HepG2 (cell line): ENCODE measurements around the gene KIF13A. TPM values are rescaled to one million over a fixed set of nuclear protein-coding genes. Genes with fewer than 3 reads are reported as not detected.

Experiments used
- ARNT2 ChIP-seq: sonication (generic); formaldehyde crosslinking; IDR thresholded peaks from 2 replicates; pipeline ENCODE4 v1.8.0; 2022; ENCODE audit warnings: mild to moderate bottlenecking, low read depth, missing genetic modification reagents, moderate library complexity
- CHCHD3 ChIP-seq: sonication (generic); formaldehyde crosslinking; IDR thresholded peaks from 2 replicates; pipeline ENCODE4 v1.8.0; 2022; ENCODE audit warnings: mild to moderate bottlenecking, missing genetic modification reagents, moderate library complexity
- DR1 ChIP-seq: sonication (generic); formaldehyde crosslinking; IDR thresholded peaks from 2 replicates; pipeline ENCODE4 v1.8.0; 2021; ENCODE audit warnings: mild to moderate bottlenecking, missing genetic modification reagents, inconsistent platforms
- HDAC1 ChIP-seq: sonication (generic); formaldehyde crosslinking; IDR thresholded peaks from 2 replicates; pipeline ENCODE4 v1.5.1; 2020; ENCODE audit warnings: mild to moderate bottlenecking, missing genetic modification reagents
- KDM6A ChIP-seq: IDR thresholded peaks from 2 replicates; pipeline ENCODE4 v1.6.1; 2016; ENCODE audit warnings: low read depth
- MED1 ChIP-seq: sonication (generic); formaldehyde crosslinking; IDR thresholded peaks from 2 replicates; pipeline ENCODE4 v1.4.0; 2020; ENCODE audit warnings: missing genetic modification reagents
- MED8 ChIP-seq: sonication (generic); formaldehyde crosslinking; IDR thresholded peaks from 2 replicates; pipeline ENCODE4 v1.8.1; 2023; ENCODE audit warnings: mild to moderate bottlenecking, missing genetic modification reagents; ENCODE audit not compliant: insufficient replicate concordance
- MIER2 ChIP-seq: IDR thresholded peaks from 2 replicates; pipeline ENCODE4 v1.6.1; 2016; ENCODE audit warnings: missing biosample characterization, missing genetic modification reagents
- NAIF1 ChIP-seq: sonication (generic); formaldehyde crosslinking; IDR thresholded peaks from 2 replicates; pipeline ENCODE4 v1.5.0; 2020; ENCODE audit warnings: mild to moderate bottlenecking, missing genetic modification reagents, borderline replicate concordance
- PHF20 ChIP-seq: sonication (generic); formaldehyde crosslinking; IDR thresholded peaks from 2 replicates; pipeline ENCODE4 v1.5.0; 2020; ENCODE audit warnings: mild to moderate bottlenecking, missing genetic modification reagents
- POLR2G ChIP-seq: fragments of 200-400 bp; formaldehyde crosslinking; IDR thresholded peaks from 2 replicates; pipeline ENCODE4 v1.6.1; 2018; ENCODE audit warnings: mild to moderate bottlenecking, low read depth, low read length, moderate library complexity
- SMC3 ChIP-seq: IDR thresholded peaks from 2 replicates; pipeline ENCODE4 v1.6.1; 2011; ENCODE audit warnings: low read length, improper control_type of control experiment
- TBL1XR1 ChIP-seq: fragments of 150-350 bp; IDR thresholded peaks from 2 replicates; pipeline ENCODE4 v1.6.1; 2014; ENCODE audit warnings: borderline replicate concordance, low read length; ENCODE audit not compliant: partially characterized antibody
- ZNF205 ChIP-seq: IDR thresholded peaks from 2 replicates; pipeline ENCODE4 v1.6.1; 2018; ENCODE audit warnings: missing biosample characterization, missing genetic modification reagents
- ZNF234 ChIP-seq: sonication (generic); formaldehyde crosslinking; conservative IDR thresholded peaks from 2 replicates; pipeline ENCODE4 v1.5.1; 2020; ENCODE audit warnings: mild to moderate bottlenecking, missing genetic modification reagents
- ZNF317 ChIP-seq: sonication (generic); formaldehyde crosslinking; IDR thresholded peaks from 2 replicates; pipeline ENCODE4 v1.5.0; 2020; ENCODE audit warnings: mild to moderate bottlenecking, missing genetic modification reagents
- ZNF343 ChIP-seq: sonication (generic); formaldehyde crosslinking; IDR thresholded peaks from 2 replicates; pipeline ENCODE4 v1.4.0; 2020; ENCODE audit warnings: mild to moderate bottlenecking, missing genetic modification reagents
- ZNF441 ChIP-seq: sonication (generic); formaldehyde crosslinking; IDR thresholded peaks from 2 replicates; pipeline ENCODE4 v1.7.0; 2021; ENCODE audit warnings: missing genetic modification reagents, borderline replicate concordance
- ZNF501 ChIP-seq: sonication (generic); formaldehyde crosslinking; IDR thresholded peaks from 2 replicates; pipeline ENCODE4 v1.5.1; 2020; ENCODE audit warnings: mild to moderate bottlenecking, moderate library complexity, missing genetic modification reagents
- ZNF552 ChIP-seq: sonication (generic); formaldehyde crosslinking; IDR thresholded peaks from 2 replicates; pipeline ENCODE4 v1.9.0; 2022; ENCODE audit warnings: missing genetic modification reagents, mild to moderate bottlenecking, borderline replicate concordance
- ZNF564 ChIP-seq: sonication (generic); formaldehyde crosslinking; IDR thresholded peaks from 2 replicates; pipeline ENCODE4 v1.8.1; 2023; ENCODE audit warnings: mild to moderate bottlenecking, missing genetic modification reagents
- ZSCAN12 ChIP-seq: sonication (generic); formaldehyde crosslinking; IDR thresholded peaks from 2 replicates; pipeline ENCODE4 v1.9.0; 2021; ENCODE audit warnings: mild to moderate bottlenecking, missing genetic modification reagents
- polyA plus RNA-seq, 8 experiments: library from polyadenylated mRNA; depleted of rRNA in 3 of 8; stranded (reverse) in 7 of 8; unstranded in 1 of 8; fragments of >200 nt; fragmentation: Illumina TruSeq in 4 of 8; extraction: Trizol in 4 of 8; gene quantifications; 2 replicates each; pipeline versions ENCODE4 v1.2.1 to v1.2.3, GENCODE V29; 2011 to 2016; ENCODE audit warnings: low read depth in 4 of 8, missing spikeins in 1 of 8, mixed read lengths in 1 of 8; ENCODE audit not compliant: insufficient read depth in 1 of 8
- total RNA-seq, 5 experiments: library from RNA; depleted of rRNA; stranded (reverse); fragments of >200 nt; fragmentation: Illumina TruSeq; extraction: Trizol; gene quantifications; 2 replicates each; pipeline ENCODE4 v1.2.3, GENCODE V29; 2016; ENCODE audit warnings: low read depth in 1 of 5
- TF ChIP-seq, protein P1 (sequence below): IDR thresholded peaks from 2 replicates; pipeline ENCODE4 v1.6.1; 2016; ENCODE audit warnings: low read depth, missing genetic modification reagents, missing compliant biosample characterization
- TF ChIP-seq, protein P2 (sequence below): sonication (generic); formaldehyde crosslinking; conservative IDR thresholded peaks from 2 replicates; pipeline ENCODE4 v1.4.0; 2020; ENCODE audit warnings: missing genetic modification reagents
- TF ChIP-seq, protein P3 (sequence below): sonication (generic); formaldehyde crosslinking; IDR thresholded peaks from 2 replicates; pipeline ENCODE4 v1.5.0; 2020; ENCODE audit warnings: missing genetic modification reagents

Gene KIF13A
- total and polyA plus RNA-seq, 2 of the 13 experiments (the other 11 are each of a cell fraction or from before 2014, with no cell fraction given) = 21.1 to 37.2 TPM

DNA sequence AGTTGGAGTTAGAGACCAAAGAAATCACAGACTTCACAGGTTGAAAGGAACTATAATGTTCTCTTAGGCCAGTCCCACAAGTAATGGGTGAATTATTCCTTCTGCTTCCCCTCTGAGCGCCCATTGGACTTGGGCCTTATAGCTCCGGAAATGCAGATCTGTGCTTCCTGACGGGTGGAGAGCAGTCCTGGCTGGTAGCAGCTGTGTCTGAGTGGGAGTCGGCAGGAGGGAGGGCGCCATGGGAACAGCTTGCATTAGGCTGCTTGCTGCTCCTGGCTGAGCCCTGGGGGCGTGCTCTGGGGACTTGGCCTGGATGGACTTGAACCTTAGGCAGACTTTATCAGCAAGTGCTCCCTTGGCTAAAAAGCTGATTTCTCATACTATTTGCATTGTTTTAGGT, 262.4 kb downstream of the KIF13A start (continued):
- TF ChIP-seq HDAC1 (CRISPR knock-in tag) (peak; percentile 73), PHF20 (peak; percentile 54), KDM6A (CRISPR knock-in tag) (0 out of 2 replicates have a peak, but pooled peaks have one; percentile 24), ZNF441 (CRISPR knock-in tag) (no peak), DR1 (CRISPR knock-in tag) (no peak), ZNF564 (CRISPR knock-in tag) (no peak), MED1 (peak; percentile 52; the same call in 1 of the 2 replicates), MIER2 (CRISPR knock-in tag) (no peak), ZNF234 (CRISPR knock-in tag) (no peak), ARNT2 (CRISPR knock-in tag) (no peak), ZNF552 (no peak), ZSCAN12 (no peak), SMC3 (no peak), NAIF1 (CRISPR knock-in tag) (no peak), ZNF317 (no peak), CHCHD3 (CRISPR knock-in tag) (no peak), TBL1XR1 (no peak), ZNF501 (CRISPR knock-in tag) (no peak), MED8 (CRISPR knock-in tag) (no peak), ZNF343 (CRISPR knock-in tag) (no peak), POLR2G (peak; percentile 64), ZNF205 (0 out of 2 replicates have a peak, but pooled peaks have one; percentile 59)
- TF ChIP-seq, protein P1, sequence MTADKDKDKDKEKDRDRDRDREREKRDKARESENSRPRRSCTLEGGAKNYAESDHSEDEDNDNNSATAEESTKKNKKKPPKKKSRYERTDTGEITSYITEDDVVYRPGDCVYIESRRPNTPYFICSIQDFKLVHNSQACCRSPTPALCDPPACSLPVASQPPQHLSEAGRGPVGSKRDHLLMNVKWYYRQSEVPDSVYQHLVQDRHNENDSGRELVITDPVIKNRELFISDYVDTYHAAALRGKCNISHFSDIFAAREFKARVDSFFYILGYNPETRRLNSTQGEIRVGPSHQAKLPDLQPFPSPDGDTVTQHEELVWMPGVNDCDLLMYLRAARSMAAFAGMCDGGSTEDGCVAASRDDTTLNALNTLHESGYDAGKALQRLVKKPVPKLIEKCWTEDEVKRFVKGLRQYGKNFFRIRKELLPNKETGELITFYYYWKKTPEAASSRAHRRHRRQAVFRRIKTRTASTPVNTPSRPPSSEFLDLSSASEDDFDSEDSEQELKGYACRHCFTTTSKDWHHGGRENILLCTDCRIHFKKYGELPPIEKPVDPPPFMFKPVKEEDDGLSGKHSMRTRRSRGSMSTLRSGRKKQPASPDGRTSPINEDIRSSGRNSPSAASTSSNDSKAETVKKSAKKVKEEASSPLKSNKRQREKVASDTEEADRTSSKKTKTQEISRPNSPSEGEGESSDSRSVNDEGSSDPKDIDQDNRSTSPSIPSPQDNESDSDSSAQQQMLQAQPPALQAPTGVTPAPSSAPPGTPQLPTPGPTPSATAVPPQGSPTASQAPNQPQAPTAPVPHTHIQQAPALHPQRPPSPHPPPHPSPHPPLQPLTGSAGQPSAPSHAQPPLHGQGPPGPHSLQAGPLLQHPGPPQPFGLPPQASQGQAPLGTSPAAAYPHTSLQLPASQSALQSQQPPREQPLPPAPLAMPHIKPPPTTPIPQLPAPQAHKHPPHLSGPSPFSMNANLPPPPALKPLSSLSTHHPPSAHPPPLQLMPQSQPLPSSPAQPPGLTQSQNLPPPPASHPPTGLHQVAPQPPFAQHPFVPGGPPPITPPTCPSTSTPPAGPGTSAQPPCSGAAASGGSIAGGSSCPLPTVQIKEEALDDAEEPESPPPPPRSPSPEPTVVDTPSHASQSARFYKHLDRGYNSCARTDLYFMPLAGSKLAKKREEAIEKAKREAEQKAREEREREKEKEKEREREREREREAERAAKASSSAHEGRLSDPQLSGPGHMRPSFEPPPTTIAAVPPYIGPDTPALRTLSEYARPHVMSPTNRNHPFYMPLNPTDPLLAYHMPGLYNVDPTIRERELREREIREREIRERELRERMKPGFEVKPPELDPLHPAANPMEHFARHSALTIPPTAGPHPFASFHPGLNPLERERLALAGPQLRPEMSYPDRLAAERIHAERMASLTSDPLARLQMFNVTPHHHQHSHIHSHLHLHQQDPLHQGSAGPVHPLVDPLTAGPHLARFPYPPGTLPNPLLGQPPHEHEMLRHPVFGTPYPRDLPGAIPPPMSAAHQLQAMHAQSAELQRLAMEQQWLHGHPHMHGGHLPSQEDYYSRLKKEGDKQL (CRISPR knock-in tag) = no peak; the same call in 1 of the 2 replicates
- TF ChIP-seq, protein P2, sequence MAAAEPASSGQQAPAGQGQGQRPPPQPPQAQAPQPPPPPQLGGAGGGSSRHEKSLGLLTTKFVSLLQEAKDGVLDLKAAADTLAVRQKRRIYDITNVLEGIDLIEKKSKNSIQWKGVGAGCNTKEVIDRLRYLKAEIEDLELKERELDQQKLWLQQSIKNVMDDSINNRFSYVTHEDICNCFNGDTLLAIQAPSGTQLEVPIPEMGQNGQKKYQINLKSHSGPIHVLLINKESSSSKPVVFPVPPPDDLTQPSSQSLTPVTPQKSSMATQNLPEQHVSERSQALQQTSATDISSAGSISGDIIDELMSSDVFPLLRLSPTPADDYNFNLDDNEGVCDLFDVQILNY (CRISPR knock-in tag) = no peak
- TF ChIP-seq, protein P3, sequence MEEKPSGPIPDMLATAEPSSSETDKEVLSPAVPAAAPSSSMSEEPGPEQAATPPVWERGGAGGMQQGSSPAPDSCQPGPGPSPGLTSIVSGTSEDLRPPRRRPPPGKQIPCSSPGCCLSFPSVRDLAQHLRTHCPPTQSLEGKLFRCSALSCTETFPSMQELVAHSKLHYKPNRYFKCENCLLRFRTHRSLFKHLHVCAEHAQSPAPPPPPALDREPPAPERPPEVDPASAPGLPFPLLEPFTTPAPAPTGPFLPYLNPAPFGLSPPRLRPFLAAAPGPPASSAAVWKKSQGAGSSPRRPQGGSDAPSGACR = no peak
